HEK293 (cell line): ENCODE results near the gene RSU1.
A peak's percentile ranks its signal among the peaks of the same experiment; 100 is the strongest.

Source experiments
- GLI2 ChIP-seq: fragments of 450-650 bp; formaldehyde crosslinking; IDR thresholded peaks from 2 replicates; pipeline ENCODE4; 2017; ENCODE audit warnings: missing biosample characterization, missing genetic modification characterization, low read depth, borderline replicate concordance
- KLF1 ChIP-seq: fragments of 450-650 bp; formaldehyde crosslinking; IDR thresholded peaks from 2 replicates; pipeline ENCODE4 v1.5.1; 2016; ENCODE audit warnings: missing biosample characterization, missing genetic modification characterization
- RBAK ChIP-seq: fragments of 450-650 bp; formaldehyde crosslinking; IDR thresholded peaks from 2 replicates; pipeline ENCODE4 v1.5.1; 2016; ENCODE audit warnings: missing biosample characterization, missing genetic modification characterization
- SCRT2 ChIP-seq: fragments of 450-650 bp; formaldehyde crosslinking; IDR thresholded peaks from 2 replicates; pipeline ENCODE4 v1.5.1; 2016; ENCODE audit warnings: missing biosample characterization, missing genetic modification characterization
- ZBTB1 ChIP-seq: fragments of 450-650 bp; formaldehyde crosslinking; IDR thresholded peaks from 2 replicates; pipeline ENCODE4 v1.5.1; 2016; ENCODE audit warnings: missing biosample characterization, missing genetic modification characterization
- ZBTB17 ChIP-seq: fragments of 450-650 bp; formaldehyde crosslinking; IDR thresholded peaks from 2 replicates; pipeline ENCODE4 v1.5.1; 2016; ENCODE audit warnings: missing biosample characterization, missing genetic modification characterization
- ZEB2 ChIP-seq: fragments of 450-650 bp; formaldehyde crosslinking; IDR thresholded peaks from 2 replicates; pipeline ENCODE4 v1.5.1; 2016; ENCODE audit warnings: missing biosample characterization, missing genetic modification characterization
- ZFP3 ChIP-seq: fragments of 450-650 bp; formaldehyde crosslinking; IDR thresholded peaks from 2 replicates; pipeline ENCODE4 v1.5.1; 2016; ENCODE audit warnings: low read depth, missing biosample characterization, missing genetic modification characterization
- ZNF214 ChIP-seq: fragments of 450-650 bp; formaldehyde crosslinking; IDR thresholded peaks from 2 replicates; pipeline ENCODE4 v1.5.1; 2017; ENCODE audit warnings: missing biosample characterization, mild to moderate bottlenecking, missing genetic modification characterization, borderline replicate concordance
- ZNF366 ChIP-seq: fragments of 450-650 bp; formaldehyde crosslinking; conservative IDR thresholded peaks from 2 replicates; pipeline ENCODE4 v1.5.1; 2016; ENCODE audit warnings: missing biosample characterization, missing genetic modification characterization
- ZNF433 ChIP-seq: fragments of 450-650 bp; formaldehyde crosslinking; IDR thresholded peaks from 2 replicates; pipeline ENCODE4 v1.5.1; 2016; ENCODE audit warnings: missing biosample characterization, missing genetic modification characterization, low read depth
- ZNF548 ChIP-seq: fragments of 450-650 bp; formaldehyde crosslinking; IDR thresholded peaks from 2 replicates; pipeline ENCODE4 v1.5.1; 2016; ENCODE audit warnings: missing biosample characterization, missing genetic modification characterization
- ZNF549 ChIP-seq: fragments of 450-650 bp; IDR thresholded peaks from 2 replicates; pipeline ENCODE4 v1.5.1; 2018; ENCODE audit warnings: missing biosample characterization, missing genetic modification characterization, mild to moderate bottlenecking, inconsistent platforms, moderate library complexity
- ZNF571 ChIP-seq: fragments of 450-650 bp; formaldehyde crosslinking; IDR thresholded peaks from 2 replicates; pipeline ENCODE4 v1.5.0; 2017; ENCODE audit warnings: missing biosample characterization, missing genetic modification characterization
- ZNF629 ChIP-seq: fragments of 450-650 bp; formaldehyde crosslinking; IDR thresholded peaks from 2 replicates; pipeline ENCODE4 v1.5.1; 2017; ENCODE audit warnings: missing biosample characterization, missing genetic modification characterization
- TF ChIP-seq, protein P1 (sequence below): fragments of 450-650 bp; formaldehyde crosslinking; IDR thresholded peaks from 2 replicates; pipeline ENCODE4 v1.5.1; 2016; ENCODE audit warnings: missing biosample characterization, missing genetic modification characterization
- TF ChIP-seq, protein P2 (sequence below): fragments of 450-650 bp; formaldehyde crosslinking; conservative IDR thresholded peaks from 2 replicates; pipeline ENCODE4 v1.5.1; 2016; ENCODE audit warnings: low read depth, missing biosample characterization, missing genetic modification characterization
- TF ChIP-seq, protein P3 (sequence below): sonication (generic); formaldehyde crosslinking; IDR thresholded peaks from 2 replicates; pipeline ENCODE4 v1.8.1; 2022; ENCODE audit warnings: mild to moderate bottlenecking, moderate library complexity, missing genetic modification reagents
- TF ChIP-seq, protein P4 (sequence below): fragments of 450-650 bp; formaldehyde crosslinking; IDR thresholded peaks from 2 replicates; pipeline ENCODE4 v1.5.1; 2016; ENCODE audit warnings: missing biosample characterization, missing genetic modification characterization
- TF ChIP-seq, protein P5 (sequence below): fragments of 450-650 bp; formaldehyde crosslinking; IDR thresholded peaks from 2 replicates; pipeline ENCODE4 v1.5.1; 2016; ENCODE audit warnings: missing biosample characterization, missing genetic modification characterization
- TF ChIP-seq, protein P6 (sequence below): fragments of 450-650 bp; formaldehyde crosslinking; IDR thresholded peaks from 2 replicates; pipeline ENCODE4 v1.5.1; 2017; ENCODE audit warnings: missing biosample characterization, missing genetic modification characterization

RSU1 gene

DNA sequence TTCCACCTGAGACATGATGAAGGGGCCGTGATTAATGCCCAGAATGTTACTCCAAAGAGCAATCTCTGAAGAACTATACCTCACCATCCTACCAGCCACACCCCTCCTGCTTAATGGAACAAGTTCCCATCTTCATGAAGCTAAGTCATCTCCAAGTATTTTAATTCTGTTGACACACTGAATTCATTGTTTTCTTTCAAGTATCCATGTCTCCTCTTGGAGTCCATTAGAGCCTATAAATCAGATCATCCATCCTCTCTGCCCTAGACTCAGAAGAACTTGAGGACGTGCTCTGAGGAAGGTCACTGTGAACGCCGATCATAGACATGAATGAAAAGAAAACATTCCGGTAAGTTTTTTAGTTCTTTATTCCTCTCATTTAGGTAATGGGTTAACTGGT lies 126.8 kb downstream of the RSU1 start (continued):
- TF ChIP-seq ZEB2 (tag by site-specific recombination) (peak; percentile 35; the same call in 1 of the 2 replicates), KLF1 (tag by site-specific recombination) (peak; percentile 32; the same call in 1 of the 2 replicates), ZNF571 (tag by site-specific recombination) (no peak), RBAK (tag by site-specific recombination) (no peak), ZNF548 (no peak), ZFP3 (no peak), GLI2 (tag by site-specific recombination) (no peak), ZBTB17 (peak; percentile 61; the same call in 1 of the 2 replicates), ZNF433 (tag by site-specific recombination) (no peak), ZBTB1 (tag by site-specific recombination) (no peak), ZNF366 (no peak), ZNF629 (tag by site-specific recombination) (0 out of 2 replicates have a peak, but pooled peaks have one; percentile 16), SCRT2 (tag by site-specific recombination) (peak; percentile 17; the same call in 1 of the 2 replicates), ZNF549 (tag by site-specific recombination) (no peak), ZNF214 (tag by site-specific recombination) (no peak)
- TF ChIP-seq, protein P1, sequence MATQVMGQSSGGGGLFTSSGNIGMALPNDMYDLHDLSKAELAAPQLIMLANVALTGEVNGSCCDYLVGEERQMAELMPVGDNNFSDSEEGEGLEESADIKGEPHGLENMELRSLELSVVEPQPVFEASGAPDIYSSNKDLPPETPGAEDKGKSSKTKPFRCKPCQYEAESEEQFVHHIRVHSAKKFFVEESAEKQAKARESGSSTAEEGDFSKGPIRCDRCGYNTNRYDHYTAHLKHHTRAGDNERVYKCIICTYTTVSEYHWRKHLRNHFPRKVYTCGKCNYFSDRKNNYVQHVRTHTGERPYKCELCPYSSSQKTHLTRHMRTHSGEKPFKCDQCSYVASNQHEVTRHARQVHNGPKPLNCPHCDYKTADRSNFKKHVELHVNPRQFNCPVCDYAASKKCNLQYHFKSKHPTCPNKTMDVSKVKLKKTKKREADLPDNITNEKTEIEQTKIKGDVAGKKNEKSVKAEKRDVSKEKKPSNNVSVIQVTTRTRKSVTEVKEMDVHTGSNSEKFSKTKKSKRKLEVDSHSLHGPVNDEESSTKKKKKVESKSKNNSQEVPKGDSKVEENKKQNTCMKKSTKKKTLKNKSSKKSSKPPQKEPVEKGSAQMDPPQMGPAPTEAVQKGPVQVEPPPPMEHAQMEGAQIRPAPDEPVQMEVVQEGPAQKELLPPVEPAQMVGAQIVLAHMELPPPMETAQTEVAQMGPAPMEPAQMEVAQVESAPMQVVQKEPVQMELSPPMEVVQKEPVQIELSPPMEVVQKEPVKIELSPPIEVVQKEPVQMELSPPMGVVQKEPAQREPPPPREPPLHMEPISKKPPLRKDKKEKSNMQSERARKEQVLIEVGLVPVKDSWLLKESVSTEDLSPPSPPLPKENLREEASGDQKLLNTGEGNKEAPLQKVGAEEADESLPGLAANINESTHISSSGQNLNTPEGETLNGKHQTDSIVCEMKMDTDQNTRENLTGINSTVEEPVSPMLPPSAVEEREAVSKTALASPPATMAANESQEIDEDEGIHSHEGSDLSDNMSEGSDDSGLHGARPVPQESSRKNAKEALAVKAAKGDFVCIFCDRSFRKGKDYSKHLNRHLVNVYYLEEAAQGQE (tag by site-specific recombination): no peak
- TF ChIP-seq, protein P2, sequence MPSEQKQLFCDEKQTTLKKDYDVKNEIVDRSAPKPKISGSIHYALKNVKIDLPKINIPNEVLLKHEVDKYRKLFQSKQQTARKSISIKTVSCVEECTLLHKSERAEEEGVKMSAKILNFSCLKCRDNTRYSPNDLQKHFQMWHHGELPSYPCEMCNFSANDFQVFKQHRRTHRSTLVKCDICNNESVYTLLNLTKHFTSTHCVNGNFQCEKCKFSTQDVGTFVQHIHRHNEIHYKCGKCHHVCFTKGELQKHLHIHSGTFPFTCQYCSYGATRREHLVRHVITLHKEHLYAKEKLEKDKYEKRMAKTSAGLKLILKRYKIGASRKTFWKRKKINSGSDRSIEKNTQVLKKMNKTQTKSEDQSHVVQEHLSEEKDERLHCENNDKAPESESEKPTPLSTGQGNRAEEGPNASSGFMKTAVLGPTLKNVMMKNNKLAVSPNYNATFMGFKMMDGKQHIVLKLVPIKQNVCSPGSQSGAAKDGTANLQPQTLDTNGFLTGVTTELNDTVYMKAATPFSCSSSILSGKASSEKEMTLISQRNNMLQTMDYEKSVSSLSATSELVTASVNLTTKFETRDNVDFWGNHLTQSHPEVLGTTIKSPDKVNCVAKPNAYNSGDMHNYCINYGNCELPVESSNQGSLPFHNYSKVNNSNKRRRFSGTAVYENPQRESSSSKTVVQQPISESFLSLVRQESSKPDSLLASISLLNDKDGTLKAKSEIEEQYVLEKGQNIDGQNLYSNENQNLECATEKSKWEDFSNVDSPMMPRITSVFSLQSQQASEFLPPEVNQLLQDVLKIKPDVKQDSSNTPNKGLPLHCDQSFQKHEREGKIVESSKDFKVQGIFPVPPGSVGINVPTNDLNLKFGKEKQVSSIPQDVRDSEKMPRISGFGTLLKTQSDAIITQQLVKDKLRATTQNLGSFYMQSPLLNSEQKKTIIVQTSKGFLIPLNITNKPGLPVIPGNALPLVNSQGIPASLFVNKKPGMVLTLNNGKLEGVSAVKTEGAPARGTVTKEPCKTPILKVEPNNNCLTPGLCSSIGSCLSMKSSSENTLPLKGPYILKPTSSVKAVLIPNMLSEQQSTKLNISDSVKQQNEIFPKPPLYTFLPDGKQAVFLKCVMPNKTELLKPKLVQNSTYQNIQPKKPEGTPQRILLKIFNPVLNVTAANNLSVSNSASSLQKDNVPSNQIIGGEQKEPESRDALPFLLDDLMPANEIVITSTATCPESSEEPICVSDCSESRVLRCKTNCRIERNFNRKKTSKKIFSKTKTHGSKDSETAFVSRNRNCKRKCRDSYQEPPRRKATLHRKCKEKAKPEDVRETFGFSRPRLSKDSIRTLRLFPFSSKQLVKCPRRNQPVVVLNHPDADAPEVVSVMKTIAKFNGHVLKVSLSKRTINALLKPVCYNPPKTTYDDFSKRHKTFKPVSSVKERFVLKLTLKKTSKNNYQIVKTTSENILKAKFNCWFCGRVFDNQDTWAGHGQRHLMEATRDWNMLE (tag by site-specific recombination): no peak
- TF ChIP-seq, protein P3, sequence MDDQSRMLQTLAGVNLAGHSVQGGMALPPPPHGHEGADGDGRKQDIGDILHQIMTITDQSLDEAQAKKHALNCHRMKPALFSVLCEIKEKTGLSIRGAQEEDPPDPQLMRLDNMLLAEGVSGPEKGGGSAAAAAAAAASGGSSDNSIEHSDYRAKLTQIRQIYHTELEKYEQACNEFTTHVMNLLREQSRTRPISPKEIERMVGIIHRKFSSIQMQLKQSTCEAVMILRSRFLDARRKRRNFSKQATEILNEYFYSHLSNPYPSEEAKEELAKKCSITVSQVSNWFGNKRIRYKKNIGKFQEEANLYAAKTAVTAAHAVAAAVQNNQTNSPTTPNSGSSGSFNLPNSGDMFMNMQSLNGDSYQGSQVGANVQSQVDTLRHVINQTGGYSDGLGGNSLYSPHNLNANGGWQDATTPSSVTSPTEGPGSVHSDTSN (CRISPR knock-in tag): no peak
- TF ChIP-seq, protein P4, sequence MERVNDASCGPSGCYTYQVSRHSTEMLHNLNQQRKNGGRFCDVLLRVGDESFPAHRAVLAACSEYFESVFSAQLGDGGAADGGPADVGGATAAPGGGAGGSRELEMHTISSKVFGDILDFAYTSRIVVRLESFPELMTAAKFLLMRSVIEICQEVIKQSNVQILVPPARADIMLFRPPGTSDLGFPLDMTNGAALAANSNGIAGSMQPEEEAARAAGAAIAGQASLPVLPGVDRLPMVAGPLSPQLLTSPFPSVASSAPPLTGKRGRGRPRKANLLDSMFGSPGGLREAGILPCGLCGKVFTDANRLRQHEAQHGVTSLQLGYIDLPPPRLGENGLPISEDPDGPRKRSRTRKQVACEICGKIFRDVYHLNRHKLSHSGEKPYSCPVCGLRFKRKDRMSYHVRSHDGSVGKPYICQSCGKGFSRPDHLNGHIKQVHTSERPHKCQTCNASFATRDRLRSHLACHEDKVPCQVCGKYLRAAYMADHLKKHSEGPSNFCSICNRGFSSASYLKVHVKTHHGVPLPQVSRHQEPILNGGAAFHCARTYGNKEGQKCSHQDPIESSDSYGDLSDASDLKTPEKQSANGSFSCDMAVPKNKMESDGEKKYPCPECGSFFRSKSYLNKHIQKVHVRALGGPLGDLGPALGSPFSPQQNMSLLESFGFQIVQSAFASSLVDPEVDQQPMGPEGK: no peak
- TF ChIP-seq, protein P5, sequence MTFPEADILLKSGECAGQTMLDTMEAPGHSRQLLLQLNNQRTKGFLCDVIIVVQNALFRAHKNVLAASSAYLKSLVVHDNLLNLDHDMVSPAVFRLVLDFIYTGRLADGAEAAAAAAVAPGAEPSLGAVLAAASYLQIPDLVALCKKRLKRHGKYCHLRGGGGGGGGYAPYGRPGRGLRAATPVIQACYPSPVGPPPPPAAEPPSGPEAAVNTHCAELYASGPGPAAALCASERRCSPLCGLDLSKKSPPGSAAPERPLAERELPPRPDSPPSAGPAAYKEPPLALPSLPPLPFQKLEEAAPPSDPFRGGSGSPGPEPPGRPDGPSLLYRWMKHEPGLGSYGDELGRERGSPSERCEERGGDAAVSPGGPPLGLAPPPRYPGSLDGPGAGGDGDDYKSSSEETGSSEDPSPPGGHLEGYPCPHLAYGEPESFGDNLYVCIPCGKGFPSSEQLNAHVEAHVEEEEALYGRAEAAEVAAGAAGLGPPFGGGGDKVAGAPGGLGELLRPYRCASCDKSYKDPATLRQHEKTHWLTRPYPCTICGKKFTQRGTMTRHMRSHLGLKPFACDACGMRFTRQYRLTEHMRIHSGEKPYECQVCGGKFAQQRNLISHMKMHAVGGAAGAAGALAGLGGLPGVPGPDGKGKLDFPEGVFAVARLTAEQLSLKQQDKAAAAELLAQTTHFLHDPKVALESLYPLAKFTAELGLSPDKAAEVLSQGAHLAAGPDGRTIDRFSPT: no peak
- TF ChIP-seq, protein P6, sequence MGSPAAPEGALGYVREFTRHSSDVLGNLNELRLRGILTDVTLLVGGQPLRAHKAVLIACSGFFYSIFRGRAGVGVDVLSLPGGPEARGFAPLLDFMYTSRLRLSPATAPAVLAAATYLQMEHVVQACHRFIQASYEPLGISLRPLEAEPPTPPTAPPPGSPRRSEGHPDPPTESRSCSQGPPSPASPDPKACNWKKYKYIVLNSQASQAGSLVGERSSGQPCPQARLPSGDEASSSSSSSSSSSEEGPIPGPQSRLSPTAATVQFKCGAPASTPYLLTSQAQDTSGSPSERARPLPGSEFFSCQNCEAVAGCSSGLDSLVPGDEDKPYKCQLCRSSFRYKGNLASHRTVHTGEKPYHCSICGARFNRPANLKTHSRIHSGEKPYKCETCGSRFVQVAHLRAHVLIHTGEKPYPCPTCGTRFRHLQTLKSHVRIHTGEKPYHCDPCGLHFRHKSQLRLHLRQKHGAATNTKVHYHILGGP (tag by site-specific recombination): no peak
